ENCODE data around the gene RHOH.

- TF ChIP-seq CTCF (IDR thresholded peaks at IDR 0.05) = no peak
- no peak for TF ChIP-seq EZH2phosphoT487 (IDR thresholded peaks at IDR 0.05)
- TF ChIP-seq EZH2 (IDR thresholded peaks at IDR 0.05) = no peak
Measured at GRCh38 chr4:40241941-40242340, 45.1 kb downstream of the RHOH start.
